ENCODE data around the gene PTPRK.

DNA sequence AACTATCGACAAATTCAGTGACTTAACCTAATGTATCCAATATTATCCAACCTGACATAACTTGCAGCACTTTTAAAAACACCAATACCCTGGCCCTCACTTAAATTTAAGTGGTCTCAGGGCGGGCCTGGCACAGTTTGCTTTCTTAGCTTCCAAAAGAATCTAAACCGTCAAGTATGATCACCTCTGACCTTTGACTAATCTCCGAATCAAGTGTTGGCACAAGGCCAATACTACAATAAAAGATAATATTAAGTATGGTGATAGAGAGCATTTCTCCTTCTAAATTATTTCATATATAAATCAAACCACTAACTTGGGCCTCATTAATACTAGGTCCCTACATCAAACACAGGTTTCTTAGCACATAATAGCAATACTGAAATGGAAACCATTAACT lies 153.0 kb downstream of the PTPRK start:
- TF ChIP-seq CTCF (conservative IDR thresholded peaks at IDR 0.05; ENCODE audit: low read depth in 2 of 2): no peak
- TF ChIP-seq EZH2 (IDR thresholded peaks at IDR 0.05; ENCODE audit: low read depth, unreplicated experiment): no peak
- no peak for TF ChIP-seq POLR2AphosphoS5 (IDR thresholded peaks at IDR 0.05; ENCODE audit: low read depth)
- no peak for TF ChIP-seq CREB1 (CRISPR knock-in tag; IDR thresholded peaks at IDR 0.05; ENCODE audit: low read depth)
- TF ChIP-seq, protein P1, sequence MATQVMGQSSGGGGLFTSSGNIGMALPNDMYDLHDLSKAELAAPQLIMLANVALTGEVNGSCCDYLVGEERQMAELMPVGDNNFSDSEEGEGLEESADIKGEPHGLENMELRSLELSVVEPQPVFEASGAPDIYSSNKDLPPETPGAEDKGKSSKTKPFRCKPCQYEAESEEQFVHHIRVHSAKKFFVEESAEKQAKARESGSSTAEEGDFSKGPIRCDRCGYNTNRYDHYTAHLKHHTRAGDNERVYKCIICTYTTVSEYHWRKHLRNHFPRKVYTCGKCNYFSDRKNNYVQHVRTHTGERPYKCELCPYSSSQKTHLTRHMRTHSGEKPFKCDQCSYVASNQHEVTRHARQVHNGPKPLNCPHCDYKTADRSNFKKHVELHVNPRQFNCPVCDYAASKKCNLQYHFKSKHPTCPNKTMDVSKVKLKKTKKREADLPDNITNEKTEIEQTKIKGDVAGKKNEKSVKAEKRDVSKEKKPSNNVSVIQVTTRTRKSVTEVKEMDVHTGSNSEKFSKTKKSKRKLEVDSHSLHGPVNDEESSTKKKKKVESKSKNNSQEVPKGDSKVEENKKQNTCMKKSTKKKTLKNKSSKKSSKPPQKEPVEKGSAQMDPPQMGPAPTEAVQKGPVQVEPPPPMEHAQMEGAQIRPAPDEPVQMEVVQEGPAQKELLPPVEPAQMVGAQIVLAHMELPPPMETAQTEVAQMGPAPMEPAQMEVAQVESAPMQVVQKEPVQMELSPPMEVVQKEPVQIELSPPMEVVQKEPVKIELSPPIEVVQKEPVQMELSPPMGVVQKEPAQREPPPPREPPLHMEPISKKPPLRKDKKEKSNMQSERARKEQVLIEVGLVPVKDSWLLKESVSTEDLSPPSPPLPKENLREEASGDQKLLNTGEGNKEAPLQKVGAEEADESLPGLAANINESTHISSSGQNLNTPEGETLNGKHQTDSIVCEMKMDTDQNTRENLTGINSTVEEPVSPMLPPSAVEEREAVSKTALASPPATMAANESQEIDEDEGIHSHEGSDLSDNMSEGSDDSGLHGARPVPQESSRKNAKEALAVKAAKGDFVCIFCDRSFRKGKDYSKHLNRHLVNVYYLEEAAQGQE (IDR thresholded peaks at IDR 0.05; ENCODE audit: unreplicated experiment): no peak
